ENCODE data around the gene ELMO1. TPM values are rescaled to one million over a fixed set of nuclear protein-coding genes. Genes with fewer than 3 reads are reported as not detected.

ELMO1 gene
- total and polyA plus RNA-seq, 10 of the 15 experiments (the other 5 are each of a cell fraction or from before 2014, with no cell fraction given), result 22.6 to 85.9 (median 56.6) TPM

DNA sequence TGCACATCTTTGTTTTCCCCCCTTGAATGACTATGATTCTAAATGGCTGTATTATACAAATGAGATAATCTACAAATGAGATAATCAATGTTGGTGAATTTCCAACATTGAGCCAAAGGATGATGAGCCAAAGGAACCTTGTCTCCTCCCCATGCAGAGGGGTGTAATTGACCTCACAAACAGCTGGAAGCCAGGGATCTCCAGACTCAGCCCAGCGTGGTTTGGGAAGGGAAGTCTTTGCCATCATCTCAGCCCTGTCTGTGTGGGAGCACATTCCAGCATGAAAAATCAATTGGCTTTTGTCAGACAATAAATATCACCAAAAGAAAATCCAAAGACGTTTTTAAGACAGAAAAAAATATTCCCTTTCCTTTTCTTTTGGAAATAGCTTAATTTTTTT is 452.9 kb downstream of the ELMO1 start (continued):
- TF ChIP-seq ETV6 (conservative IDR thresholded peaks at IDR 0.05 in 1 of 2, IDR thresholded peaks at IDR 0.05 in 1 of 2; ENCODE audit: borderline replicate concordance in 1 of 2, low read depth in 1 of 2) (no peak), PML (IDR thresholded peaks at IDR 0.05; ENCODE audit: low read length) (no peak)
- TF ChIP-seq, protein P1, sequence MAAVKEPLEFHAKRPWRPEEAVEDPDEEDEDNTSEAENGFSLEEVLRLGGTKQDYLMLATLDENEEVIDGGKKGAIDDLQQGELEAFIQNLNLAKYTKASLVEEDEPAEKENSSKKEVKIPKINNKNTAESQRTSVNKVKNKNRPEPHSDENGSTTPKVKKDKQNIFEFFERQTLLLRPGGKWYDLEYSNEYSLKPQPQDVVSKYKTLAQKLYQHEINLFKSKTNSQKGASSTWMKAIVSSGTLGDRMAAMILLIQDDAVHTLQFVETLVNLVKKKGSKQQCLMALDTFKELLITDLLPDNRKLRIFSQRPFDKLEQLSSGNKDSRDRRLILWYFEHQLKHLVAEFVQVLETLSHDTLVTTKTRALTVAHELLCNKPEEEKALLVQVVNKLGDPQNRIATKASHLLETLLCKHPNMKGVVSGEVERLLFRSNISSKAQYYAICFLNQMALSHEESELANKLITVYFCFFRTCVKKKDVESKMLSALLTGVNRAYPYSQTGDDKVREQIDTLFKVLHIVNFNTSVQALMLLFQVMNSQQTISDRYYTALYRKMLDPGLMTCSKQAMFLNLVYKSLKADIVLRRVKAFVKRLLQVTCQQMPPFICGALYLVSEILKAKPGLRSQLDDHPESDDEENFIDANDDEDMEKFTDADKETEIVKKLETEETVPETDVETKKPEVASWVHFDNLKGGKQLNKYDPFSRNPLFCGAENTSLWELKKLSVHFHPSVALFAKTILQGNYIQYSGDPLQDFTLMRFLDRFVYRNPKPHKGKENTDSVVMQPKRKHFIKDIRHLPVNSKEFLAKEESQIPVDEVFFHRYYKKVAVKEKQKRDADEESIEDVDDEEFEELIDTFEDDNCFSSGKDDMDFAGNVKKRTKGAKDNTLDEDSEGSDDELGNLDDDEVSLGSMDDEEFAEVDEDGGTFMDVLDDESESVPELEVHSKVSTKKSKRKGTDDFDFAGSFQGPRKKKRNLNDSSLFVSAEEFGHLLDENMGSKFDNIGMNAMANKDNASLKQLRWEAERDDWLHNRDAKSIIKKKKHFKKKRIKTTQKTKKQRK (IDR thresholded peaks at IDR 0.05; ENCODE audit: low read depth, low read length), result no peak
- TF ChIP-seq, protein P2, sequence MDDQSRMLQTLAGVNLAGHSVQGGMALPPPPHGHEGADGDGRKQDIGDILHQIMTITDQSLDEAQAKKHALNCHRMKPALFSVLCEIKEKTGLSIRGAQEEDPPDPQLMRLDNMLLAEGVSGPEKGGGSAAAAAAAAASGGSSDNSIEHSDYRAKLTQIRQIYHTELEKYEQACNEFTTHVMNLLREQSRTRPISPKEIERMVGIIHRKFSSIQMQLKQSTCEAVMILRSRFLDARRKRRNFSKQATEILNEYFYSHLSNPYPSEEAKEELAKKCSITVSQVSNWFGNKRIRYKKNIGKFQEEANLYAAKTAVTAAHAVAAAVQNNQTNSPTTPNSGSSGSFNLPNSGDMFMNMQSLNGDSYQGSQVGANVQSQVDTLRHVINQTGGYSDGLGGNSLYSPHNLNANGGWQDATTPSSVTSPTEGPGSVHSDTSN (IDR thresholded peaks at IDR 0.05; ENCODE audit: insufficient replicate concordance, low read depth, low read length), result no peak

DNA sequence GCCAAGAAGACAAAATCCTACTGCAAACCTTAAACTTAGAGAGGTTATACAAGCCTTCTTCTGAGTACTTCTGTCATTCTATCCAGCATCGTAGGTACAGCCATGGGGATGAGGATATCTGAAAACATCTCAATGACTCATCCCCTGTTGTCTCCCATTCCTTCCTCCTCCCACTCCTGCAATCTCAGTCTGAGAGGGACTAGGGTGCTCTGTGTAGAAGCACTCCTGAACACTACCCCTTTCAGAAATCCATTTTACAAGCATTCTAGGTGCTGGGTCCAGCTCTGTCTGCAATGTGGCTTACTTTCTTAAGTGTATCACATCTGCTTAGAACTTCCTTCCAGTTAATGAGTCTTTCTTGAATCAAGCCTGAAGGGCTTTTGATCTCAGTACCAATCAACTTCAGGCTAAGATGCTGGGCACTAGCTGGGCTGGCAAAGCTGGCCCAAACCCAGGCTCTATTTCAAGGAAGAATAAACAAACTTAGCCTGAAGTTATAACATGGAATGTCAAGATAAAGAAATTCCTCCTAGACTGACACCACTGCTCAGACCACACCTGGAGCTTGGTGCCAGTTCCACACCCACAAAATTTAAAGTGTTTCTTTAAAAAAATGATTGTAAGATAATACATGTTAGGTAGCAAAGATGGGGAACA is 454.1 kb downstream of the ELMO1 start:
- WGBS (ENCODE audit: insufficient coverage, insufficient replicate concordance, low lambda C conversion rate, missing lambda C conversion rate), result 91% methylated on average over 1 of the region's 1 CpG
- Histone ChIP-seq H3K4me1 (ENCODE audit: control insufficient read depth, insufficient read depth, low read length) (no peaks in the 10 kb centered on the region), H3K79me2 (ENCODE audit: control insufficient read depth, insufficient read depth, low read length) (no peaks in the 10 kb centered on the region), H2AFZ (ENCODE audit: control insufficient read depth, low read depth, low read length) (no peak overlapping the region), H3K4me3 (no peak overlapping the region), H3K9ac (ENCODE audit: control insufficient read depth, insufficient read depth, low read length) (no peak overlapping the region), H3K36me3 (ENCODE audit: control insufficient read depth in 2 of 2, insufficient read depth in 2 of 2, low read length in 1 of 2) (no peaks in the 10 kb centered on the region), H3K27me3 (replicated peaks in 1 of 2; ENCODE audit: control insufficient read depth in 2 of 2, insufficient read depth in 2 of 2, low read length in 1 of 2) (no peaks in the 10 kb centered on the region), H3K27ac (ENCODE audit: control insufficient read depth, insufficient read depth) (no peak overlapping the region), H3K9me3 (replicated peaks; ENCODE audit: control insufficient read depth, insufficient read depth, low read length) (no peaks in the 10 kb centered on the region), H3K4me2 (ENCODE audit: control insufficient read depth, insufficient read depth) (no peak overlapping the region), H4K20me1 (ENCODE audit: control insufficient read depth, insufficient read depth) (no peaks in the 10 kb centered on the region)
- ChIA-PET RAD21 (ENCODE audit: unreplicated experiment) (interaction anchor here (0.6 kb wide), 1 partner anchor 188 kb away, joined by 3 read pairs; no protein-coding TSS in a partner anchor), CTCF (interaction anchor here (2.6 to 4.7 kb wide), 3 partner anchors 10 to 187 kb away, joined by 8 to 30 read pairs (median 16); no protein-coding TSS in a partner anchor), POLR2A (interaction anchor here (0.7 to 1.9 kb wide), 3 partner anchors 14 to 26 kb away, joined by 3 to 6 read pairs (median 3); no protein-coding TSS in a partner anchor), SMC1A (ENCODE audit: uncharacterized antibody, unreplicated experiment) (interaction anchor here (1.0 to 1.8 kb wide), 4 partner anchors 9 to 201 kb away, joined by 3 to 7 read pairs (median 5); no protein-coding TSS in a partner anchor)
- DNase-seq (ENCODE audit: low read depth, low spot score), result no peak
- FAIRE-seq, result no peak
- intact Hi-C loops (cut with micrococcal nuclease; ENCODE audit: unreplicated experiment), result no loop called here
- ATAC-seq, result no peak
- in situ Hi-C loops (cut with MboI), result no loop called here
- no TSS peak for BruUV-seq (replicated peaks)
- TF ChIP-seq, protein P3, sequence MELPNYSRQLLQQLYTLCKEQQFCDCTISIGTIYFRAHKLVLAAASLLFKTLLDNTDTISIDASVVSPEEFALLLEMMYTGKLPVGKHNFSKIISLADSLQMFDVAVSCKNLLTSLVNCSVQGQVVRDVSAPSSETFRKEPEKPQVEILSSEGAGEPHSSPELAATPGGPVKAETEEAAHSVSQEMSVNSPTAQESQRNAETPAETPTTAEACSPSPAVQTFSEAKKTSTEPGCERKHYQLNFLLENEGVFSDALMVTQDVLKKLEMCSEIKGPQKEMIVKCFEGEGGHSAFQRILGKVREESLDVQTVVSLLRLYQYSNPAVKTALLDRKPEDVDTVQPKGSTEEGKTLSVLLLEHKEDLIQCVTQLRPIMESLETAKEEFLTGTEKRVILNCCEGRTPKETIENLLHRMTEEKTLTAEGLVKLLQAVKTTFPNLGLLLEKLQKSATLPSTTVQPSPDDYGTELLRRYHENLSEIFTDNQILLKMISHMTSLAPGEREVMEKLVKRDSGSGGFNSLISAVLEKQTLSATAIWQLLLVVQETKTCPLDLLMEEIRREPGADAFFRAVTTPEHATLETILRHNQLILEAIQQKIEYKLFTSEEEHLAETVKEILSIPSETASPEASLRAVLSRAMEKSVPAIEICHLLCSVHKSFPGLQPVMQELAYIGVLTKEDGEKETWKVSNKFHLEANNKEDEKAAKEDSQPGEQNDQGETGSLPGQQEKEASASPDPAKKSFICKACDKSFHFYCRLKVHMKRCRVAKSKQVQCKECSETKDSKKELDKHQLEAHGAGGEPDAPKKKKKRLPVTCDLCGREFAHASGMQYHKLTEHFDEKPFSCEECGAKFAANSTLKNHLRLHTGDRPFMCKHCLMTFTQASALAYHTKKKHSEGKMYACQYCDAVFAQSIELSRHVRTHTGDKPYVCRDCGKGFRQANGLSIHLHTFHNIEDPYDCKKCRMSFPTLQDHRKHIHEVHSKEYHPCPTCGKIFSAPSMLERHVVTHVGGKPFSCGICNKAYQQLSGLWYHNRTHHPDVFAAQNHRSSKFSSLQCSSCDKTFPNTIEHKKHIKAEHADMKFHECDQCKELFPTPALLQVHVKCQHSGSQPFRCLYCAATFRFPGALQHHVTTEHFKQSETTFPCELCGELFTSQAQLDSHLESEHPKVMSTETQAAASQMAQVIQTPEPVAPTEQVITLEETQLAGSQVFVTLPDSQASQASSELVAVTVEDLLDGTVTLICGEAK (IDR thresholded peaks at IDR 0.05; ENCODE audit: borderline replicate concordance), result no peak
- no peak for TF ChIP-seq EP300 (IDR thresholded peaks at IDR 0.05; ENCODE audit: borderline replicate concordance in 1 of 2, control insufficient read depth in 1 of 2, low read depth in 2 of 2, low read length in 2 of 2)
- TF ChIP-seq, protein P4, sequence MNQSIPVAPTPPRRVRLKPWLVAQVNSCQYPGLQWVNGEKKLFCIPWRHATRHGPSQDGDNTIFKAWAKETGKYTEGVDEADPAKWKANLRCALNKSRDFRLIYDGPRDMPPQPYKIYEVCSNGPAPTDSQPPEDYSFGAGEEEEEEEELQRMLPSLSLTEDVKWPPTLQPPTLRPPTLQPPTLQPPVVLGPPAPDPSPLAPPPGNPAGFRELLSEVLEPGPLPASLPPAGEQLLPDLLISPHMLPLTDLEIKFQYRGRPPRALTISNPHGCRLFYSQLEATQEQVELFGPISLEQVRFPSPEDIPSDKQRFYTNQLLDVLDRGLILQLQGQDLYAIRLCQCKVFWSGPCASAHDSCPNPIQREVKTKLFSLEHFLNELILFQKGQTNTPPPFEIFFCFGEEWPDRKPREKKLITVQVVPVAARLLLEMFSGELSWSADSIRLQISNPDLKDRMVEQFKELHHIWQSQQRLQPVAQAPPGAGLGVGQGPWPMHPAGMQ (IDR thresholded peaks at IDR 0.05; ENCODE audit: borderline replicate concordance), result no peak

Measured in GM12878 (cell line).